H1 (cell line): ENCODE results near the gene MYOG. TPM values are rescaled to one million over a fixed set of nuclear protein-coding genes. Genes with fewer than 3 reads are reported as not detected.

ENCODE experiments used
- CHD2 ChIP-seq: IDR thresholded peaks from 2 replicates; pipeline ENCODE4 v1.6.1; 2012; ENCODE audit warnings: low read length, improper control_type of control experiment
- CHD7 ChIP-seq: fragments of 300-600 bp; sonication (generic); IDR thresholded peaks from 2 replicates; pipeline ENCODE4 v1.7.1; 2012; ENCODE audit warnings: low read length, moderate library complexity, mild to moderate bottlenecking, inconsistent platforms; ENCODE audit not compliant: insufficient replicate concordance
- GTF2F1 ChIP-seq: IDR thresholded peaks from 2 replicates; pipeline ENCODE4 v1.6.1; 2012; ENCODE audit warnings: low read depth, low read length, improper control_type of control experiment, borderline replicate concordance
- NRF1 ChIP-seq: IDR thresholded peaks from 2 replicates; pipeline ENCODE4 v1.6.1; 2011; ENCODE audit warnings: mild to moderate bottlenecking, low read depth, low read length, improper control_type of control experiment
- PHF8 ChIP-seq: fragments of 200-600 bp; sonication (generic); conservative IDR thresholded peaks from 2 replicates; pipeline ENCODE4 v1.7.1; 2012; ENCODE audit warnings: low read depth, mild to moderate bottlenecking, inconsistent platforms, low read length, moderate library complexity
- RFX5 ChIP-seq: IDR thresholded peaks from 2 replicates; pipeline ENCODE4 v1.6.1; 2011; ENCODE audit warnings: low read depth, low read length, improper control_type of control experiment, borderline replicate concordance
- SAP30 ChIP-seq: fragments of 300-600 bp; sonication (generic); IDR thresholded peaks from 2 replicates; pipeline ENCODE4 v1.7.1; 2012; ENCODE audit warnings: low read length, moderate library complexity, mild to moderate bottlenecking, inconsistent platforms; ENCODE audit not compliant: insufficient read depth, insufficient replicate concordance
- polyA plus RNA-seq, 7 experiments: library from polyadenylated mRNA; depleted of rRNA in 3 of 7; stranded (reverse) in 5 of 7; unstranded in 2 of 7; fragments of >200 nt in 5 of 7; fragments of 200-250 nt in 2 of 7; gene quantifications; 1 replicate in 5 of 7; 2 replicates in 1 of 7; 4 replicates in 1 of 7; pipeline versions ENCODE4 v1.2.1 to v1.2.3, GENCODE V29; 2011 to 2013; ENCODE audit warnings: missing spikeins in 2 of 7, mixed read lengths in 2 of 7
- total RNA-seq: library from RNA; stranded (reverse); fragmentation: NEBNext Ultra II Directional; extraction: Animal tissue kit (Norgen Biotek cat#: 25700); gene quantifications from 2 replicates; pipeline ENCODE4 v1.2.1, GENCODE V29; 2021

Gene MYOG
- total and polyA plus RNA-seq, 2 of the 8 experiments (the other 6 are each of a cell fraction or from before 2014, with no cell fraction given) = not detected

GRCh38 chr1:203090421-203091198, 4.8 kb upstream of the MYOG start (continued):
- TF ChIP-seq CHD7 (no peak), PHF8 (no peak), GTF2F1 (no peak), RFX5 (no peak), NRF1 (no peak), SAP30 (no peak), CHD2 (no peak)
